HG02981 (cell line): ENCODE measurements around the gene ARSD.
"Not testable (repeated sequence)": the region's sequence is repeated elsewhere in the genome, so short reads cannot be mapped to it uniquely, and the experiment has no call there.

Source experiments
- ATAC-seq: cut with Tn5 transposase; IDR thresholded peaks from one replicate; pipeline ENCODE4 v1.9.1; 2021; ENCODE audit warnings: mild to moderate bottlenecking, moderate library complexity; ENCODE audit not compliant: unreplicated experiment

Gene ARSD

GRCh38 chrX:2934715-2935710 lies 5.9 kb upstream of the ARSD start:
- ATAC-seq, result no peak

DNA sequence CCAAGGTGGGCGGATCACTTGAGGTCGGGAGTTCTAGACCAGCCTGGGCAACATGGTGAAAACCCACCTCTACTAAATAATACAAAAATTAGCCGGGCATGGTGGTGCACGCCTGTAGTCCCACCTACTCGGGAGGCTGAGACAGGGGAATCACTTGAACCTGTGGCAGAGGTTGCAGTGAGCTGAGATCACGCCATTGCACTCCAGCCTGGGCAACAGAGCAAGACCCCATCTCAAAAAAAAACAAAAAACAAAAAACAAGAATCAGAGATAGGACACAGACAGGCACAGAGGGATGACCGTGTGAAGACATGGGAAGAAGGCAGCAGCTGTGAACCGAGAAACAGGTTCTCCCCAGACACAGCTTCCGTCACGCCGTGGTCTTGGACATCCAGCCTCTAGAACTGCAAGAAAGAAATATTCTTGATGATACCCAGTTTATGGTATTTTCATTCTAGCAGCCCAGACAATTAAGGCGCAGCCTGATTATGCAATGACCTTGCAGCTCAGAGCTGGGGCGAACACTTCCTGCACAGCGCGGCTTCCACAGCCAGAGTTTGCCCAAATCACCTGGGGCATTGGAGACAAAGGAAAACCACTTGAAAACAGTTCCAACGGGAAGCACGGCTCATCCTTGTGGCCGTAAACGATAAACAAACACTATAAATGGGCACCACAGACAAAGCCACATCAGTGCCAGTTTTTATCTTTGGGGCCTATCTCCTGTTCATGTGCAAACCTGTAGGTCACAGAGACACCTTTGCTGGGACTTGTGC lies 4.2 kb upstream of the ARSD start:
- no peak for ATAC-seq

DNA sequence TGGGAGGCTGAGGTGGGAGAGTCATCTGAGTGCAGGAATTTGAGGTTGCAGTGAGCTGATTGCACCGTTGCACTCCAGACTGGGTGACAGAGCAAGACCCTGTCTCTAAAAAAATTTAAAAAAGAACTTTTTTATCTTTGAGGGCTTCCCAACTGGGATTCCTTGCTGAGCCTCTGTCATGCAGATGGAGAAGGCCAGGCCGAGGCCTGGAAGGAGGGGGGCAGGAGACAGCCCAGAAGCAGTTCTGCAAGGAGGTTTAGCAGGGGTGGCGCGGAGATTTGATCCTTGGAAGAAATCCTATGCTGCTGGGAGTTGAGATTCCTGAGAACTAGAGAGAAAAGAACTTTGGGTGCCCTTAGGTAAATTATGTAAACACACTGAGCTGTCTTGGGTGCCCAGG lies 2.5 kb upstream of the ARSD start:
- ATAC-seq, result no peak

DNA sequence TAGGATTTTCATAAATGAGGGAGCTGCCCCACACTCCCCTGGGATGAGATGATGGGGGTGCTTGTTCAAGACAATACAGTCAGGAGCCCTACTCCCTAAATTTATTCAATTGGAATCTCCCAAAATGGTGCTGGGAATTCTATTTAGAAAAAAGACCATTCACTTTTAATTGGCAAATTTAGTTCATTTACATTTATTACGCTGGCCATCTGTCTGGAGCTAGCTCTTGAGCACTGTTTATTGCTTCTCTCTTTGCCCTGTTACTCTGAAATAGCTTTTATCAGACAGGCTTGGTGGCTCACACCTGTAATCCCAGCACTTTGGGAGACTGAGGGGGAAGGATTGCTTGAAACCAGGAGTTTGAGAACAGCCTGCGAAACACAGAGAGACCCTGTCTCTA lies 2.0 kb upstream of the ARSD start:
- no peak for ATAC-seq

GRCh38 chrX:2928191-2928582 lies 952 bp downstream of the ARSD start:
- no peak for ATAC-seq

DNA sequence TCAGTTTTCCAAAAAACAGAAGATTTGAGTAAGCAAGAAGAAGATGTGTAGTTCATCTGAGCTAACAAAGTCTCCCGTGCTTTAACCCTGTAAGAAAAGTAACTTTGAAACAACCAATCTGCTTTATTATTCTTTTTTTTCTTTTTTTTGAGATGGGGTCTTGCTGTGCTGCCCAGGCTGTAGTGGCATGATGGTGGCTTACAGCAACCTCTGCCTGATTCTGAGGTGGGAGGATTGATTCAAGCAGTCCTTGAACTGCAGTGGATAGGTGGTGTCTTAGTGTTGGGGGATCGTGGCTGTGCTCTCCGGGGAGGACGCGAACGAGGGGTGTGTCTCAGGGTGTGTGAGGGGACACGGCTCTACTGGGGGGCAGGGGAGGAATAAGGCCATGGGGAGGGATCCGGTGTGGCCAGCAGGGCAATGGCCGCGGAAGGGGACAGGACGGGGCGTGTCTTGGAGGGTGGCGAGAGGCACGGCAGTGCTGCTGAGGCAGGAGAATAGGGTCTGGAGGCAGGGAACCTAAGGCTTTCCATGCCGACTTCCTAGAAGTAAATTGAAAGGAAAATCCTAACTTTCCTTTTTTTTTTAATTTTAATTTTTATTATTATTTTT lies 2.4 kb downstream of the ARSD start:
- ATAC-seq, result no peak

DNA sequence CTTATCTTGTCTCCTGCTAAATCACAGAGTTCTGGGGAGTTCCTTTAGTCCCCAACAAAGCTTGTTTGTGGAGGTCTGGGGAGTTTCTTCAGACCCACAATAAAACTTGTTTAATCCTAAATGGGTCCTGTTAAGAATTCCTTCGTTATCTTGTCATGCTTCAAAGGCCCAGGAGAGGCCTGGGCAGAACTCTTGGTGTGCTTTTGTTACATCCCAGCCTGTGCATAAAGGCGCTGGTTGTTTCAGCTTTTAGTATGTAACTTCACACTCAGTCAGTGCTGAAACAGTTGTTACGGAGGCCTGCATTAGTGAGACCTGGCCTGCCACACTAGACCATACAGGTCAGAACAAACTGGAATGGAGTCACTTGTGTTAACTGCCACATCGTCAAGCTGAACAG lies 2.9 kb downstream of the ARSD start:
- ATAC-seq, result not testable (repeated sequence)

DNA sequence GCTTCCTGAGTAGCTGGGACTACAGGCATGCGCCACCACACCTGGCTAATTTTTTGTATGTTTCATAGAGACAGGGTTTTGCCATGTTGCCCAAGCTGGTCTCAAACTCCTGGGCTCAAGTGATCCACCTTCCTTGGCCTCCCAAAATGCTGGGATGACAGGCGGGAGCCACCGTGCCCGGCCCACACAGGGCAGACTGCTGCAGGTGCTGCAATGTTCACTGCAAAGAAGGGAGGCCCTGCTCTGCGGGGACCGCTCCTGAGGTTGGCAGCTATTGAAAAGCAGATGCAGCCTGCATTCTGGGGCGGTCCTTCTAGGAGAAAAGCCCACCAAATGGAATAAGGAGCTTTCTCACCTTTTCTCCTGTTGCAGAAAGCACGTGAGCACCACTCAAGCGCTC lies 5.0 kb downstream of the ARSD start:
- no peak for ATAC-seq

- no peak for ATAC-seq
Measured at GRCh38 chrX:2921750-2922149, 7.4 kb downstream of the ARSD start.

GRCh38 chrX:2921193-2921592 lies 7.9 kb downstream of the ARSD start:
- ATAC-seq, result no peak

- no peak for ATAC-seq
Measured at GRCh38 chrX:2917767-2918166, 11.4 kb downstream of the ARSD start.

DNA sequence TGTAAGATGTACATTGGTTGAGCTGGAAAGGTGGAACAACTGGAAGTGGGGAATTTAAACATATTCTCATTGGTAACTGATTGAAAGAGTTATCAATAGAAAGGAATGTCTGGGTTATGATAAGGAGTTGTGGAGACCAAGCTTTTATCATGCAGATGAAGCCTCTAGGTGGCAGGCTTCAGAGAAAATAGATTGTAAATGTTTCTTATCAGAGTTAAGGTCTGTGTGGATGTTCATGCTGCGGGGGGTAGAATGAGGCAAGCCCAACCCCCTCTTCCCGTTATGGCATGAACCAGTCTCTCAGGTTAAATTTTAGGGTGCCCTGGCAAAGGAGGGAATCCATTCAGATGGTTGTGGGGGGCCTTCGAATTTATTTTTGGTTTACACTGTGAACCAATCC lies 16.0 kb downstream of the ARSD start:
- no peak for ATAC-seq

- ATAC-seq, result no peak
Measured at GRCh38 chrX:2910109-2910508, 19.0 kb downstream of the ARSD start.

DNA sequence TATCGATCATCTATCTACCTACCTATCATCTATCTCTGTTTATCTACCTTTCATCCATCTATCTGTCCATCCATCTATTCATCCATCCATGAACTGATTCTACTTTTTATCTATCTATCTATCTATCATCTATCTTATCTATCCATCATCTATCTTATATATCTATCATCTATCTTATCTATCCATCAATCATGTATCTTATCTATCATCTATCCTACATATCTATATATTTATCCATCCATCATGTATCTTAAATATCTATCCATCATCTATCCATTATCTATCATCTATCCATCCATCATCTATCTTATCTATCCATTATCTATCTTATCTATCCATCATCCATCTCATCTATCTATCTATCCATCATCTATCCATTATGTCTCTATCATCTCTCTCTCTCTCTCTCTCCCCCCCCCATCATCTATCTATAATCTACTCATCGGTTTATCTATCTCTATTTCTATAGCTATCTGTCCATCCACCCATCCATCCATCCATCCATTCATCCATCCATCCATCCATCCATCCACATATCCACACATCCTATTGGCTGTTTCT lies 20.9 kb downstream of the ARSD start:
- no peak for ATAC-seq

DNA sequence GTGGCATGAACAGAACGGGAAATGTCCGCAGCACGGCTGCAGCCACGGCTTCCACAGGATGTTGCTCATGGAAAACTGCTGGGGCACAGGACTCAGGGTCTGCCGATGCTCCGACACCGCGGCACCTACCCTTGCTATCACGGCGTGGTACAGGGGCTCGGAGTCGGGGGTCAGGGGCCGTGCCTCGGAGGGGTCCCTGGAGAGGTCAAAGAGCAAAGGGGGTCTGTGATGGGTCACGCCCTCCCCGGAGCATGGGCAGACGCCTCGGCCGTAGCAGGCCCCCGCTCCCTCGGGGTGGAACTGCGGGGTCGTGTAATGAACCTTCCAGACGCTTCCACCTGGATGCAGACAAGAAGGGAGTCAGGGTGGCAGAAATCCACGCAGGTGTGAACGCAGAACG lies 21.8 kb downstream of the ARSD start:
- no peak for ATAC-seq

DNA sequence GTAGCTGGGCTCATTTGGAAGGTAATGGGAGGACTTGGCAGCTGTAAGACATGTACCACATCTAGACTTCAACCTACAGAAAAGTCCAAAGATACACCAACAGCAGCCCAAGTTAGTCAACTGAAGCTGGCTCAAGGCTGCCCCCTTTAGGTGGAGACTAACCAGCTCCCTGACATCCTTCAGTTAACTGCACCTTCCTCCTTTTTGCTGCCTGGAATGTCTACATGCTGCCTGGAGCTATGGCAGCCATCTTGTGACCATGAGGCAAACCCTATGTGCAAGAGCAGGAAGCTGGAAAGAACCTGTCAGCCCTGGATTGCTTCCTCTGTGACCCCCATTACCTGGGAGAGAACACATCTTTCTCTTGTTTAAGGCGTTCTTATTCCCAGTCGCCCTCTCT lies 25.8 kb downstream of the ARSD start:
- ATAC-seq, result no peak

DNA sequence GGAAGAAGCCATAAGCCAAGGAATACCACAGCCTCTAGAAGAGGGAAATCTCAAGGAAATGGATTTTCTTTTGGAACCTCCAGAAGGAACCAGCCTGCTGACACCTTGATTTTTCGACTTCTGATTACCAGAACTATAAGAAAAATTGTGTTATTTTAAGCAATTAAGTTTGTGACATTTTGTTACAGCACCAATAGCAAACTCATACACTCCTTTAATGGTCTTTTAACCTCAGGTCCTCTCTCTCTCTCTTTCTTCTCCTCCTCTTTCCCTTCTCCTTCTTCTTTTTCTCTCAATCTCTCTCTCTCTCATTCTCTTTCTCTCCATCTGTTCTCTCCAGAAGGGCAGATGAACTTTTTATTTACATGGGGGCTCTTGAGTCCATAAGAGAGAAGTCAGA lies 26.3 kb downstream of the ARSD start:
- ATAC-seq, result no peak

- no peak for ATAC-seq
Measured at GRCh38 chrX:2901367-2902036, 27.6 kb downstream of the ARSD start.

DNA sequence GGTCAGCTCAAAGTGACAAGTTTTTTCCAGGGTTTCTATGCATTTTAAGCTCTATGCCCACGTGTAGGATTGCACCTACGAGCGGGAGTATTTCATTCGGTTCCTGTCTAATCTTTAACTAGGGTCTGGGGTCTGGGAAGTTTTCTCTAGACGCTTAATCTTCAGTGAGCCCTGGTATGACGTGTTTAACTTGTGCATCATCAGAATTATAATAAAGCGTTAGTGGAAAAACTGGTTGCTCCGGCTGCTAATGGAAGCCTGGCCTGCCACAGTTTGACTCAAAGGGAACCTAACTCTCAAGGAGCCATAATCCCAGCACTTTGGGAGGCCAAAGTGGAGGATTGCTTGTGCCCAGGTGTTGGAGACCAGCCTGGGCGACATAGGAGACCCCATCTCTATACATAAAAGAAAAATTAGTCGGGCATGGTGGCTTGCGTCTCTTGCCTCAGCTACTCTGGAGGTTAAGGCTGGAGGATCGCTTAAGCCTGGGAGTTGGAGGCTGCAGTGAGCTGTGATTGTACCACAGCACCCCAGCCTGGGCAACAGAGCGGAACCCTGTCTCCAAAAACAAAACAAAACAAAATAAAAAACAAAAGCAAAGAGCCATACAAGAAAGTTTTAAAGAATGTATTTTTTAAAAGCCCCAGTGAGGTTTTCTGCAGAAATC lies 30.2 kb downstream of the ARSD start:
- ATAC-seq, result no peak
